Esophagus squamous epithelium (tissue), 5 donors: ENCODE results near the gene ARHGAP27. TPM values are rescaled to one million over a fixed set of nuclear protein-coding genes. Genes with fewer than 3 reads are reported as not detected.
A peak's percentile ranks its signal among the peaks of the same experiment; 100 is the strongest.
"Not testable (repeated sequence)": the region's sequence is repeated elsewhere in the genome, so short reads cannot be mapped to it uniquely, and the experiment has no call there.

Source experiments
- DNase-seq: peaks from one replicate; lab custom pipeline; 2025; lab: John Stamatoyannopoulos, UW
- H3K27ac ChIP-seq, 4 donors: fragments of 200-600 bp; sonication (generic); one replicate each; pipeline ENCODE4 v1.5.1; 2016 to 2019; ENCODE audit warnings: mild to moderate bottlenecking in 1 of 4
- H3K27me3 ChIP-seq, 4 donors: fragments of 200-600 bp; sonication (generic); 1 replicate in 3 of 4; 2 replicates in 1 of 4; pipeline versions ENCODE4 v1.5.1 to v1.6.0; 2017 to 2021; ENCODE audit warnings: antibody characterized with exemption in 1 of 4
- H3K36me3 ChIP-seq, 3 donors: fragments of 200-600 bp; sonication (generic); one replicate each; pipeline ENCODE4 v1.5.1; 2016 to 2019
- H3K4me1 ChIP-seq, 3 donors: fragments of 200-600 bp; sonication (generic); one replicate each; pipeline ENCODE4 v1.5.1; 2017 to 2019
- H3K4me3 ChIP-seq, 4 donors: fragments of 200-600 bp; sonication (generic); 1 replicate in 3 of 4; 2 replicates in 1 of 4; pipeline ENCODE4 v1.5.1; 2016 to 2019; ENCODE audit warnings: mild to moderate bottlenecking in 2 of 4, moderate library complexity in 1 of 4
- H3K9me3 ChIP-seq, 3 donors: fragments of 200-600 bp; sonication (generic); one replicate each; pipeline ENCODE4 v1.5.1; 2016 to 2019
- POLR2A ChIP-seq, 4 donors: fragments of 450-650 bp; IDR thresholded peaks; one replicate each; pipeline ENCODE4 v1.6.1; 2017; ENCODE audit warnings: antibody characterized with exemption in 4 of 4, mild to moderate bottlenecking in 4 of 4, moderate library complexity in 3 of 4
- WGBS, 2 donors: methylation state at CpG; one replicate each; pipeline ENCODE4 v1.1.5; 2018; 5-methylcytosine and 5-hydroxymethylcytosine counted together
- intact Hi-C: fragments of 100-400 bp; cut with DNase I; formaldehyde crosslinking; loops from one replicate; pipeline ENCODE4 v1.15.0; 2022
- total RNA-seq, 4 donors: library from RNA; depleted of rRNA; stranded (reverse); fragments of >200 nt; gene quantifications; one replicate each; pipeline ENCODE4 v1.1.0, GENCODE V29; 2016
- donor health status: DM: yes; HTN: yes; CAD: no.

The ARHGAP27 gene
- total RNA-seq, 4 donors from 2014 or later = 37.7 to 146 (median 103) TPM

DNA sequence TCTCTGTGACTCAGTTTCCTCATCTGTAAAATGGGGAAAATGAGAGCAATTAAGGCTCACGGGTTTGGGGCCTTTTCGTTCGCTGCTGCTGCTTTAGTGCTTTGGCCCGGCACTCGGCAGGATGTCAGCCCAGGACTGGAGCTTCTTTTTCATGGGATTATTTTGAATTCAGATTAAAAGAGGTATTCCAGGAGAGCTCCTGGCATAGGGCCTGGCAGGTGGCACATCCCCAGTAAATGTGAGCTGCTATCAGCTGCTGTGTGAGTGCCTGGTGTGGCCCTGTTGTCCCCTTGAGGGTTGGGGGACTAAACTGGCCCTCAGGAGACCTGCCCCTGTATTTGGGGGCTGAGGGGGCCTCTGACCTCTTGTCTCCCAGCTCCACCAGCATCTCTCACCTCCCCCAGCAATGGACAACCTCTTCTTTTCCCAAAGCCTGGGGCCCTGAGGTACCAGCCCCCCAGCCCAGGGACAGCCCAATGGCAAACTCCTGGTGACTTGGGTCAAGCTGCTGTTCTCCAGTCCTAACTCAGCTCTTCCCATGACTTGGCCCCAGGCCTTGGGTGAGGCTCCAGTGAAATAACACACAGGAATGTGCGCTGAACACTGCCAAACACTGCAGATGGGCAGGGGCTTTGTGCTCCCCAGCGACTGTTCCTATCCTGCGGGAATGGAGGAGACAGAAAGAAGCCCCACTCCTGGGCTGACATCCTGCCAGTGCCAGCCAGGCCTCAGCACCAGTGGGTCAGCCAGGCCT, 14.4 kb upstream of the ARHGAP27 start:
- H3K4me3 ChIP-seq, DNase-seq, H3K9me3 ChIP-seq, H3K27me3 ChIP-seq, intact Hi-C loops: not testable (repeated sequence)
- peaks cover 0 to 81% (median 0%) of the 10 kb centered on the region in 3 donors for H3K36me3 ChIP-seq
- peaks cover 0 to 36% (median 8%) of the 10 kb centered on the region in 3 donors for H3K4me1 ChIP-seq
- H3K27ac ChIP-seq = peak overlapping the region; percentile 4 to 77 (median 72)
- 87 to 100% methylated on average over 3 to 7 of the region's 8 CpGs for WGBS, 2 donors

- H3K27me3 ChIP-seq, H3K4me3 ChIP-seq, DNase-seq, H3K9me3 ChIP-seq, intact Hi-C loops: not testable (repeated sequence)
- Histone ChIP-seq H3K36me3 (peaks cover 0 to 81% (median 0%) of the 10 kb centered on the region in 3 donors), H3K4me1 (peaks cover 0 to 45% (median 8%) of the 10 kb centered on the region in 3 donors), H3K27ac (peak overlapping the region; percentile 1 to 77 (median 67))
- WGBS, 2 donors = 44 to 53% methylated on average over 8 to 14 of the region's 16 CpGs
Observed at GRCh38 chr17:45445901-45446743, 13.5 kb upstream of the ARHGAP27 start.

- peak overlapping the region; percentile 1 to 77 (median 67) for H3K27ac ChIP-seq
- DNase-seq, H3K4me3 ChIP-seq, intact Hi-C loops, H3K27me3 ChIP-seq, H3K9me3 ChIP-seq: not testable (repeated sequence)
- peaks cover 7 to 55% (median 16%) of the 10 kb centered on the region in 3 donors for H3K4me1 ChIP-seq
- WGBS, 2 donors = 72 to 85% methylated on average over 9 of the region's 21 CpGs
- peaks cover 0 to 78% (median 0%) of the 10 kb centered on the region in 3 donors for H3K36me3 ChIP-seq
Observed at GRCh38 chr17:45444856-45445820, 12.5 kb upstream of the ARHGAP27 start.

DNA sequence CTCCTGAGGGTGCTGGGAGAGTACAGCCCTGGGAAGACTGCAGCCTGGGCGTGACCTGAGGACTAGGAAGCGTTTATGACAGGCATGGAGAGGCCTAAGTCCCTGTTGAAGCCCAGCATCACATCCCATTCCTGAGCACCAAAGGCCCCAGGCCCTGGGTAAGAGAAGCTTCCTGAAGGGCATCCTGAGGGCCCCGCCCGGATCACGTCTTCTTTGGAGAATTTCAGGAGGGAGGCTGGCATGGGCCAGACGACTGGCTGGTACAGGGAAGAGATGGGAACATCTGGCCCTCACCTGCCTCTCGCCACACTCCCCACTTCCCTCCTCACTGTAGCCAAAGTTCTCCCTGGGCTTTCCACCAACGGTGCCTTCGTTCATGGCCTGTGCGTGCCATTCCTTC, 11.6 kb upstream of the ARHGAP27 start:
- H3K4me3 ChIP-seq, intact Hi-C loops, H3K27ac ChIP-seq, H3K9me3 ChIP-seq, H3K27me3 ChIP-seq, DNase-seq: not testable (repeated sequence)
- Histone ChIP-seq H3K4me1 (peaks cover 15 to 63% (median 25%) of the 10 kb centered on the region in 3 donors), H3K36me3 (peaks cover 0 to 78% (median 0%) of the 10 kb centered on the region in 3 donors)
- WGBS, 2 donors = 77 to 90% methylated on average over 6 of the region's 10 CpGs

GRCh38 chr17:45443371-45444260, 10.9 kb upstream of the ARHGAP27 start:
- H3K27ac ChIP-seq, H3K27me3 ChIP-seq, intact Hi-C loops, DNase-seq, H3K4me3 ChIP-seq, H3K9me3 ChIP-seq: not testable (repeated sequence)
- WGBS, 2 donors = 90 to 93% methylated on average over 3 to 5 of the region's 10 CpGs
- H3K36me3 ChIP-seq = peaks cover 0 to 79% (median 6%) of the 10 kb centered on the region in 3 donors
- peaks cover 20 to 70% (median 27%) of the 10 kb centered on the region in 3 donors for H3K4me1 ChIP-seq

DNA sequence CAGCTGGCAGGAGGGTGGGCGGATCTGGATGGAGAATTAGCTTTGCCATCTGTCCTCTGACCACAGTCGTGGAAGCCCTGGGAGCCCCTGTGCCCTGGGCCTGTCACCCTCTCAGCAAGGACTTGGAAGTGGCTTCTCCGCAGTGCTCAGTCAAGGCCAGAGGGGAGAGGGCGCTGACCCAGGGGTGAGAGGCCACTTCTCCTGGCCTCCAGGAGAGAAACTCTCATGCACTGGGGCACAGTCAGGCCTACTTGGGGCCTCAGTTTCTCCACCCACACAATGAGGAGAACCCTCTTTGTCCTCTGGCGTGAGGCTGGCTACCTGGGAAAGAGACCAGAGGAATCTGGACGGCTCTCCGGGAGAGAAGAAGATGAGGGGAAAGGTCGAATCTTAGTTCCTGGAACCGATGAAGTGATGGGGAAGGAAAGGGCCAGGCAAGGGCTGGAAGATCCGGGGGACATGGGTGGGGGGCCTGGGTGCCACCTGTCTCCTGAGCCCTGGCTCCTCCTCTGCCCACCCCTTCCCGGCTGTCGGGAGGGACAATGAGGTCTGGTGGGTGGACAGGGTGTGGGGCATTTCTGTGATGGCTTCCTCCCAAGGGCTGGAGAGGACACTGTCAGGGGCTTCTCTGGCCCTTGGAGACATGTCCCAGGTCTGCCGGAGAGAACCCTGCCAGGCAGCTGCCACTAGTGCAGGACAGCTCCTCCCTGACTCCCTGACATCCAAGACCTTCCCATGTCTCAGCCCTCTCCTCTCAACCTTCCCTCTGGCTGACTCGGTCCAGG, 9.0 kb upstream of the ARHGAP27 start:
- H3K9me3 ChIP-seq = no peaks in the 10 kb centered on the region
- H3K36me3 ChIP-seq = peaks cover 11 to 83% (median 20%) of the 10 kb centered on the region in 3 donors
- intact Hi-C loops = no loop called here
- 71 to 76% methylated on average over 5 to 6 of the region's 14 CpGs for WGBS, 2 donors
- no peak for TF ChIP-seq POLR2A (IDR thresholded peaks at IDR 0.05)
- no peak overlapping the region for H3K4me3 ChIP-seq
- H3K27ac ChIP-seq = peak overlapping the region in 3 of 4 donors; percentile 78 to 80 (median 79)
- DNase-seq = no peak
- peaks cover 19 to 54% (median 20%) of the 10 kb centered on the region in 3 donors for H3K4me1 ChIP-seq
- H3K27me3 ChIP-seq = no peaks in the 10 kb centered on the region

DNA sequence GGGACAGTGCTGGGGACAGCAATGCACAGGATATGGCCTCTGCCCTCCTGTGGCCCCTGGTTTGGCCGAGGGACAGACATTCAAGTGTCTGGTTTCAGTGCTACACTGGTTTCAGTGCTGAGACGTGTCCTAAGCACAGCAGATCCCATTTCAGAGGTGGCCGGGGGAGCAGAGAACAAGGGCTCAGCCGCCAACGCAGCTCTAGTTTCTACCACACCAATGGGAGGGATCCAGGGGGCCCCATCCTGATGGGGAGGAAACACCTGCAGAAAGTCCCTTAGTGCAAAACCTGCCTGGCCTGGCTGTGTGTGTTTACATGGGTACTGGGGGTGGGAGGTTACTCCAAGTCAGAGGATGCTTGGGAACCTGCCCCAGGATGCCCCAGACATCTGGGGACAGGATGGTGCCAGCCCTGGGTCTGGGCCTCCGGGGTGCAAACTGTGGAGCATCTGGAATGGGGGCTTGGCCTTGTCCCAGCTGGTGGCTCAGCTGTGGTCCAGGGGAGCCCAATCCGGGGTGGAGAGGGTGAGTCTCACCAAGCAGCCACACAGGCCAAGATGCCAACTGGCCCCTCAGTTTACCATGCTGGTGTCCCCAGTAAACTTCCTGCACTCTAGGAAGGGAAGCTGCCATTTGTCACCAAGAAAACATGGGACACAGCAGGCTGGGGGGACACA, 8.3 kb upstream of the ARHGAP27 start:
- DNase-seq, H3K27me3 ChIP-seq, H3K4me3 ChIP-seq, H3K9me3 ChIP-seq, intact Hi-C loops: not testable (repeated sequence)
- 45% methylated on average over 2 of the region's 7 CpGs; no CpG with 5 or more reads in 1 of the 2 donors for WGBS, 2 donors
- H3K4me1 ChIP-seq = peaks cover 19 to 47% (median 20%) of the 10 kb centered on the region in 3 donors
- H3K36me3 ChIP-seq = peaks cover 18 to 89% (median 23%) of the 10 kb centered on the region in 3 donors
- peak overlapping the region; percentile 64 to 80 (median 78) for H3K27ac ChIP-seq
